Trophoblast cell (in vitro differentiated cells and primary cell): ENCODE measurements around the gene SFTPB.

ENCODE experiments used
- DNase-seq, 2 donors: peaks; one replicate each; pipeline ENCODE4 v3.0.0-alpha.2; 2016
- H2AFZ ChIP-seq: 2 replicates; pipeline ENCODE4 v1.6.1; 2013; ENCODE audit warnings: low read length, moderate library complexity, mild to moderate bottlenecking; ENCODE audit not compliant: insufficient read depth, poor library complexity
- H2AK5ac ChIP-seq: 2 replicates; pipeline ENCODE4 v1.6.1; 2013; ENCODE audit warnings: mild to moderate bottlenecking, low read length
- H2BK120ac ChIP-seq: 2 replicates; pipeline ENCODE4 v1.6.1; 2013; ENCODE audit warnings: low read length, mild to moderate bottlenecking, moderate library complexity; ENCODE audit not compliant: insufficient read depth, poor library complexity
- H2BK12ac ChIP-seq: 2 replicates; pipeline ENCODE4 v1.6.1; 2013; ENCODE audit warnings: mild to moderate bottlenecking, low read length, moderate library complexity
- H2BK5ac ChIP-seq: 2 replicates; pipeline ENCODE4 v1.6.1; 2013; ENCODE audit warnings: low read length, low read depth, moderate library complexity, mild to moderate bottlenecking; ENCODE audit not compliant: poor library complexity
- H3K14ac ChIP-seq: 2 replicates; pipeline ENCODE4 v1.6.1; 2013; ENCODE audit warnings: mild to moderate bottlenecking, low read length
- H3K18ac ChIP-seq: 2 replicates; pipeline ENCODE4 v1.6.1; 2013; ENCODE audit warnings: mild to moderate bottlenecking, low read length
- H3K23ac ChIP-seq: 2 replicates; pipeline ENCODE4 v1.6.1; 2013; ENCODE audit warnings: low read length
- H3K27ac ChIP-seq: 2 replicates; pipeline ENCODE4 v1.5.1; 2013; ENCODE audit warnings: low read depth, mild to moderate bottlenecking, inconsistent platforms, low read length, moderate library complexity
- H3K27me3 ChIP-seq: 2 replicates; pipeline ENCODE4 v1.6.1; 2013; ENCODE audit warnings: inconsistent platforms, mild to moderate bottlenecking, low read length, moderate library complexity; ENCODE audit not compliant: insufficient read depth
- H3K36me3 ChIP-seq, 2 experiments: 1 replicate in 1 of 2; 2 replicates in 1 of 2; pipeline ENCODE4 v1.6.1; 2013; ENCODE audit warnings: low read length in 2 of 2, mild to moderate bottlenecking in 2 of 2, moderate library complexity in 1 of 2; ENCODE audit not compliant: insufficient read depth in 2 of 2, control insufficient read depth in 1 of 2
- H3K4ac ChIP-seq: 2 replicates; pipeline ENCODE4 v1.6.1; 2013; ENCODE audit warnings: low read depth, mild to moderate bottlenecking, low read length, moderate library complexity
- H3K4me1 ChIP-seq, 2 experiments: 1 replicate in 1 of 2; 2 replicates in 1 of 2; pipeline ENCODE4 v1.6.1; 2013; ENCODE audit warnings: low read length in 2 of 2, mild to moderate bottlenecking in 2 of 2, moderate library complexity in 1 of 2; ENCODE audit not compliant: insufficient read depth in 2 of 2, control insufficient read depth in 1 of 2
- H3K4me2 ChIP-seq: 2 replicates; pipeline ENCODE4 v1.6.1; 2013; ENCODE audit warnings: inconsistent platforms, mild to moderate bottlenecking, low read length, moderate library complexity
- H3K4me3 ChIP-seq: 2 replicates; pipeline ENCODE4 v1.5.1; 2013; ENCODE audit warnings: mild to moderate bottlenecking, low read depth, low read length, inconsistent platforms
- H3K79me1 ChIP-seq: one replicate; pipeline ENCODE4 v1.6.1; 2013; ENCODE audit warnings: low read length
- H3K79me2 ChIP-seq: 2 replicates; pipeline ENCODE4 v1.6.1; 2013; ENCODE audit warnings: low read length, mild to moderate bottlenecking; ENCODE audit not compliant: control insufficient read depth, insufficient read depth, poor library complexity
- H3K9ac ChIP-seq: 2 replicates; pipeline ENCODE4 v1.6.1; 2013; ENCODE audit warnings: mild to moderate bottlenecking, low read length
- H3K9me3 ChIP-seq: 2 replicates; pipeline ENCODE4 v1.6.1; 2013; ENCODE audit warnings: low read depth, mild to moderate bottlenecking, control low read depth, inconsistent platforms, low read length; ENCODE audit not compliant: insufficient read depth
- H4K12ac ChIP-seq: 2 replicates; pipeline ENCODE4 v1.6.1; 2013; ENCODE audit warnings: low read depth, mild to moderate bottlenecking, low read length, moderate library complexity
- H4K8ac ChIP-seq: 2 replicates; pipeline ENCODE4 v1.6.1; 2013; ENCODE audit warnings: low read depth, mild to moderate bottlenecking, low read length, moderate library complexity
- H4K91ac ChIP-seq: one replicate; pipeline ENCODE4 v1.6.1; 2013; ENCODE audit warnings: low read depth, mild to moderate bottlenecking, low read length, moderate library complexity
- WGBS: extraction: QIAGEN DNeasy Blood & Tissue Kit; methylation state at CpG from one replicate; pipeline ENCODE4 v1.1.7; 2013; ENCODE audit warnings: missing lambda C conversion rate; ENCODE audit not compliant: insufficient read length, insufficient coverage; ENCODE audit errors: extremely low coverage; 5-methylcytosine and 5-hydroxymethylcytosine counted together

Gene SFTPB

DNA sequence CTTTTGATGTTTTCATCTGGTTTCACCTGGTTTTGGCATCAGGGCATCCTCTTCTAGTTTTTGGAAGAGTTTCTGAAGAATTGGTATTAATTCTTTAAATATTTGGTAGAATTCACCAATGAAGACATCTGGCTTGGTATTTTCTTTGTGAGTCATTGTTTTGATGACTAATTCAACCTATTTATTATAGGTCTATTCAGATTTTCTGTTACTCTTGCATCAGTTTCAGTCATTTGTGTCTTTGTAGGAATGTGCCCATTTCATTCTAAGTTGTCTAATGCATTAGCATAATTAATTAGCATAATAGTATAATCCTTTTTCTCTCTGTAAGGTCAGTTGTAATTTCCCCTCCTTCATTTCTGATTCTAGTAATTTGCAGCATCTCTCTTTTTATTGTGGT, 34.2 kb upstream of the SFTPB start:
- Histone ChIP-seq H3K9me3 (peaks cover 2% of the 10 kb centered on the region), H3K4me3 (no peak overlapping the region), H3K4ac (no peak overlapping the region), H2BK120ac (no peak overlapping the region), H3K79me1 (no peaks in the 10 kb centered on the region), H2BK5ac (no peak overlapping the region), H3K9ac (no peak overlapping the region), H2BK12ac (no peak overlapping the region), H4K91ac (no peak overlapping the region), H3K23ac (no peak overlapping the region), H3K18ac (no peak overlapping the region), H4K8ac (no peak overlapping the region), H3K27ac (no peak overlapping the region), H2AK5ac (no peak overlapping the region), H3K14ac (no peak overlapping the region), H3K79me2 (no peaks in the 10 kb centered on the region), H4K12ac (no peak overlapping the region), H3K4me2 (no peak overlapping the region), H3K4me1 (peaks cover 4 to 5% of the 10 kb centered on the region in 2 experiments), H2AFZ (no peak overlapping the region), H3K27me3 (no peaks in the 10 kb centered on the region), H3K36me3 (no peaks in the 10 kb centered on the region)
- peak in 1 of 2 donors; percentile 42 for DNase-seq

DNA sequence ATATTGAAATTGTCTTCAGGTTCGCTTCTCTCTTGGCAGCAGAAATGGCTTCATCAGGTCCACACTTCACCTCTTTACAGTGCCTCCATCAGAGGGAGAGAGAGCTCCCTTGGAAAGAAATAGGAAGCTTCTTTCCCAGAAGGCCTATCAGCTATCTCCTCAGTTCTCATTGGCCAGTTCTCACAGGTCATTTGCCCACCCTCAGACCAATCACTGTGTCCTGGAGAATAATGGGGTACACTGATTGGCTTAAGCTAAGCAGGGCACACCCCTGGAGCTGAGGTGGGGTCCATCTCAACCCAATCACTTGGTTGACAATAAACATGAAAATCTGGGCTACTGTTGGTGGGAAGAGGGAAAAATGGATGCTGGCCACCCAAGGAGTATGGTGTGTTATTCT, 31.3 kb upstream of the SFTPB start:
- no peak for DNase-seq
- no peak overlapping the region for H3K27ac ChIP-seq
- H2BK120ac ChIP-seq, result no peak overlapping the region
- H3K9me3 ChIP-seq, result peaks cover 2% of the 10 kb centered on the region
- H2BK12ac ChIP-seq, result no peak overlapping the region
- H3K27me3 ChIP-seq, result no peaks in the 10 kb centered on the region
- H4K12ac ChIP-seq, result no peak overlapping the region
- H3K23ac ChIP-seq, result no peak overlapping the region
- H3K14ac ChIP-seq, result no peak overlapping the region
- peaks cover 16% of the 10 kb centered on the region in 2 experiments for H3K4me1 ChIP-seq
- H3K4ac ChIP-seq, result no peak overlapping the region
- H2AFZ ChIP-seq, result no peak overlapping the region
- H3K9ac ChIP-seq, result no peak overlapping the region
- H2BK5ac ChIP-seq, result no peak overlapping the region
- H2AK5ac ChIP-seq, result no peak overlapping the region
- no peak overlapping the region for H3K4me3 ChIP-seq
- H3K4me2 ChIP-seq, result no peak overlapping the region
- no peak overlapping the region for H3K18ac ChIP-seq
- WGBS, result no CpG with 5 or more reads among the region's 1 CpG
- H4K91ac ChIP-seq, result no peak overlapping the region
- H4K8ac ChIP-seq, result no peak overlapping the region
- no peaks in the 10 kb centered on the region for H3K36me3 ChIP-seq
- no peaks in the 10 kb centered on the region for H3K79me2 ChIP-seq
- H3K79me1 ChIP-seq, result no peaks in the 10 kb centered on the region

DNA sequence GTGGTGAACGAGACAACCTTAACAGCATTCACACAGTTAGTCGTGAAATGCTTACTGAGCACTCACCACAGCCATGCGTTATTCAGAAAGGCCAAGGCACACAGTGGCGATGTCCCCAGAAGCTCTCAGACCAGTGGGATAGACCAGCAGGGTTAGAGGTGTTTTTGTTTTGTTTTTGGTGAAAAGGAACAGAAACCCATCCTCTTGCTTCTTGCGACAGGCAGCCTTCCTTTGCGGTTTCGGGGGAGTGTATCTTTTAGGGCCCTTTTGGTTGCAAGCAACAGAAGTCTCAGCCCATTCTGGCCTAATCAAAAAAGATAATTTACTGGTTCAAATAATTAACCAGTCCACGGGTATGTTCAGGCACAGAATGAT, 30.9 kb upstream of the SFTPB start:
- Histone ChIP-seq H2BK120ac (no peak overlapping the region), H3K79me2 (no peaks in the 10 kb centered on the region), H3K18ac (no peak overlapping the region), H4K12ac (no peak overlapping the region), H3K27ac (no peak overlapping the region), H3K23ac (no peak overlapping the region), H3K9me3 (peaks cover 2% of the 10 kb centered on the region), H2AK5ac (no peak overlapping the region), H3K79me1 (no peaks in the 10 kb centered on the region), H3K36me3 (no peaks in the 10 kb centered on the region), H3K9ac (no peak overlapping the region), H3K4ac (no peak overlapping the region), H3K14ac (no peak overlapping the region), H3K4me2 (no peak overlapping the region), H2AFZ (no peak overlapping the region), H4K8ac (no peak overlapping the region), H3K27me3 (no peaks in the 10 kb centered on the region), H3K4me1 (peaks cover 16 to 17% of the 10 kb centered on the region in 2 experiments), H2BK12ac (no peak overlapping the region), H3K4me3 (no peak overlapping the region), H2BK5ac (no peak overlapping the region), H4K91ac (no peak overlapping the region)
- no CpG with 5 or more reads among the region's 8 CpGs for WGBS
- no peak for DNase-seq

DNA sequence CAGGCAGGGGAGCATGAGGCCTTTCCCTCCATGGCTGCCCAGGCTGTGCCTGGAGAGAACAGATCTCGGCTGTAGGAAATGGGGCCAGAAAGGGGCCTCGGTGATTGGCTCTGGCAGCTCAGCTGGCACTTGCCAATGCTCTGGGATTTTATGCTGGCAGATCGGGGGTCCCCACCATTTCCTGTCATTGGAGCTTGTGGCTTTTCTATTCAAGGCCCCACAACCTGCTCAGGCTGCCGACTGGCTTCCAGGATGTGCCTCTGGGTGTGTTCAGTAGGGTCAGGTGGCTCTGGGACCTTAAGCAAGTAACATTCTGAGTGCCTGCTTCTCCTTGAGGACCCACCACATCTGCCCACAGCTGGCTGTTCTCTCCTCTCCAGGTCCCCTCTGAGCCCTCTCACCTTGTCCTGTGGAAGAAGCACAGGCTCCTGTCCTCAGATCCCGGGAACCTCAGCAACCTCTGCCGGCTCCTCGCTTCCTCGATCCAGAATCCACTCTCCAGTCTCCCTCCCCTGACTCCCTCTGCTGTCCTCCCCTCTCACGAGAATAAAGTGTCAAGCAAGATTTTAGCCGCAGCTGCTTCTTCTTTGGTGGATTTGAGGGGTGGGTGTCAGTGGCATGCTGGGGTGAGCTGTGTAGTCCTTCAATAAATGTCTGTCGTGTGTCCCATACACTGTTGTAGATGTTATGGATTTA, 30.3 kb upstream of the SFTPB start:
- no peak overlapping the region for H3K4me3 ChIP-seq
- no peak overlapping the region for H3K27ac ChIP-seq
- H3K18ac ChIP-seq, result no peak overlapping the region
- no peak overlapping the region for H2AK5ac ChIP-seq
- no peak overlapping the region for H2BK120ac ChIP-seq
- no peak overlapping the region for H2BK5ac ChIP-seq
- H3K27me3 ChIP-seq, result no peaks in the 10 kb centered on the region
- H3K9me3 ChIP-seq, result peaks cover 2% of the 10 kb centered on the region
- no peak overlapping the region for H4K91ac ChIP-seq
- H3K4me2 ChIP-seq, result no peak overlapping the region
- H3K4ac ChIP-seq, result no peak overlapping the region
- H2AFZ ChIP-seq, result no peak overlapping the region
- H3K79me2 ChIP-seq, result no peaks in the 10 kb centered on the region
- no peak overlapping the region for H3K23ac ChIP-seq
- no CpG with 5 or more reads among the region's 11 CpGs for WGBS
- H3K9ac ChIP-seq, result no peak overlapping the region
- no peaks in the 10 kb centered on the region for H3K36me3 ChIP-seq
- H3K14ac ChIP-seq, result no peak overlapping the region
- no peak overlapping the region for H4K12ac ChIP-seq
- no peak for DNase-seq
- H4K8ac ChIP-seq, result no peak overlapping the region
- no peak overlapping the region for H2BK12ac ChIP-seq
- H3K4me1 ChIP-seq, result peaks cover 16 to 17% of the 10 kb centered on the region in 2 experiments
- H3K79me1 ChIP-seq, result no peaks in the 10 kb centered on the region
